Endometrial microvascular endothelial cells (primary cell): ENCODE measurements around the gene C2orf76. TPM values are rescaled to one million over a fixed set of nuclear protein-coding genes. Genes with fewer than 3 reads are reported as not detected.
"Not testable (repeated sequence)": the region's sequence is repeated elsewhere in the genome, so short reads cannot be mapped to it uniquely, and the experiment has no call there.

Experiments
- in situ Hi-C: cut with HindIII; loops from 2 replicates; pipeline ENCODE4 v1.10.0; 2017; ENCODE audit warnings: low sequenced_read_pairs, low pct_unique_long_range_greater_than_20kb; ENCODE audit errors: inconsistent ontology term
- total RNA-seq: library from RNA; depleted of rRNA; stranded (reverse); fragments of >200 nt; gene quantifications from one replicate; pipeline ENCODE4 v1.2.3, GENCODE V29; 2015; ENCODE audit errors: inconsistent ontology term

The C2orf76 gene
- total RNA-seq, 1 donor from 2014 or later: 11.4 TPM

DNA sequence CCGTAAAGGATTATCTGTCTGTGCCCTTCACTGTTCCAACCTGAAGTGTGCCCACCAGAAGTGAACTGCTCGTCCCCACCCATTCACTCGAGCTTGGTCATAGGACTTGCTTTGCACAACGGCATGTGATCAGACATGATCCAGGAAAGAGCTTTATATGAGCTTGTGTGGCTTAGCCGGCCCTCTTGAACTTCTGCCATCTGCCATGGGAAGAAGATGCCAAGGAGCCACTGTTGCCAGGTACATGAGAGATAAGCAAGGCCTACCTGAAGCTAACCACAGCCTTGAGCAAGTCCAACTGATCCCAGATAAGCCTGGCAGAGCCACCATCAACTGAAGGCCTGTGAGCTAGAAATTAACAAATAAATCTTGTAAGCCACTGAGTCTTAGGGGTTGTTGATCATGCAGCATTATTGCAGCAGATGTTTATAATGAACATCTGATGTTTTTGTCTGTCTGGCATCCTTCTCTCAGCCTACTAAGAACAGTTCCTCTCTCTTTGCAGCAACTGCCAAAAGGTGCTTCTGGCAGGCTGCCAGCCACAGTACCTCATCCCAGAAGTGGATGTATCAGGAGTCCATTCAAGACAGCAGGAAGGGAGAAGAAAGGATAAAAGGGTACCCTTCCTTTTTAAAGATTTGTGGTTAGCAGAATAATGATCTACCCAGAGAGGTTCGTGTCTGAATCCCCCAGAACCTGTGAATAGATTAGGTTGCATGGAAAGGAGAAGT, 16.9 kb upstream of the C2orf76 start:
- in situ Hi-C loops: no loop called here

DNA sequence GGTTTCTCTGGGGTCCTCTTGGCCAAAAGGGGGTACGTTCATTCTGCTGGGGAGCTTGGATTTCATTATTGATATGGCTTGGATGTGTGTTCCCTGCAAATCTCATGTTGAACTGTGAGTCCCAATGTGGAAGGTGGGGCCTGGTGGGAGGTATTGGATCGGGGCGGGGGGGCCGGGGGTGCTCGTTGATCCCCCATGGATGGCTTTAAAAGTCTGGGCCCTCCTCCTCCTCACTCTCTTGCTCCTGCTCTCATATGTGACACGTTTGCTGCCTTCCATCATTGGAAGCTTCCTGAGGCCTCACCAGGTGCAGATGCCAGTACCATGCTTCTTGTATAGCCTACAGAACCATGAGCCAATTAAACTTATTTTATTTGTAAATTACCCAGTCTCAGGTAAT, 11.9 kb upstream of the C2orf76 start:
- in situ Hi-C loops: no loop called here

DNA sequence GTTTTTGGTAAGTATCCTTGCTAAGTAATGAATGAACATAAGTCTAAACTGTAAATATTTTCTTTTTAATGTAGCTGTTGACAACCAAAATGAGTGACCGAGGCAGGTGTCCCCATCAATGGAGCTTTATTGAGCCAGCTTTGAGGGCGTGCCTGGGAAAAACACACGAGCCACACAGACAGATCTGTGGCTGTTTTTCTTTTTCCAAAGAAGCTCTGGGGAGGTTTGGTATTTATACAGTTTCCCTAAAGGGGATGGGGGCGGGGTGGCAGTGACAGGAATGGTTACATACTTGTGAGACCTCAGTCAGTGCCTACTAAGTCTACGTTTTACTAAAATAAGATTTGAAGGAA, 11.3 kb upstream of the C2orf76 start:
- in situ Hi-C loops: no loop called here

DNA sequence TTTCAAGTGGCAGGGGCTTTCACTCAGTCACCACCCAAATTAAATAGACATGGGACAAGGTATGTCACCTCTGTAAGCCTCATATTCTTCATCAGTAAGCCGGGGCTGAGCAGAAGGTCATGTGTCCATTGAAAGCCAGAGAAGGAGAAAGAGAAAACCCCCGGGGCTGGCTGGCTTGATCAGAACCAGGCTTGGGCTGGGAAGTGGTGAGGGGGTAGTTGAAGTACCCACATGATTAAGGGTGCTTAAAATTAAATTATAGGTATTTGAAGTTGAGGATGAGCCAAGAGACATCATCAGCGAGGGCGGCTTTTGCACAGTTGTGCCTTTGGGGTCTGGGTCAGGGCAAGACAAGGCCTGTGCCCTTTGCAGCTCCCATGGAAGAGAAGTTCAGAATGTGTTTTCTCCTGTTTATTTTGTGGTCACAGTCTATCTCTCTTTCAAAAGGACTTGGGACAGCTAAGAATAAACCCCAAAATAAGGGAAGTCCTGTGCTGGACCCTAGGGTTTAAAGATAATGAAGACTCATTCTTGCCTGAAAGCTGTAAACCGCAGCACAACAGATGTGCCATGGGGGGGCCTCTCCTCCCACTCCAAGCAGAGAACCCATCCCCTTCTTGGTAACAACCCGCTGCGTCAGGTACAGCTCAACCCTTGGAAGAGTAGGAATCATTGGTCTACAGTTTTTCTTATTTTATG, 10.8 kb upstream of the C2orf76 start:
- in situ Hi-C loops: no loop called here

DNA sequence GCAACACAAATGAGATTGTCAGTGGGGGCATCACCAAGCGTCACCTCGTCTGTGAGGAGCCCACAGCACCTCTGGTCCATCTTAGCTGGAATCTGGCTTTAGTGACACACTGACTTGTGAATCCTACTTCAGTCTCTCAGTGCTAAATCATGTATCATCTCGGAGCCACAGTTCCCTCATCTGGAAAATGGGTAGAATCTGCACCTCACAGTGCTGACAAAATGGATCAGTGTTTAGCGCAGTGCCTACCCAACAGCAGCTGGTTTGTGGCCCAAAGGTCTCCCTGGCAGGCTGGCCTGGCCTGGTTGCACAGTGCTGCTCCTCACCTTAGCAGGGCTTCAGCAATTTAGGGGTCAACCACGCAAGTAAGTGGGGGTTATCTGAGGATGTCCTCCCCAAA, 10.2 kb upstream of the C2orf76 start:
- in situ Hi-C loops: no loop called here

DNA sequence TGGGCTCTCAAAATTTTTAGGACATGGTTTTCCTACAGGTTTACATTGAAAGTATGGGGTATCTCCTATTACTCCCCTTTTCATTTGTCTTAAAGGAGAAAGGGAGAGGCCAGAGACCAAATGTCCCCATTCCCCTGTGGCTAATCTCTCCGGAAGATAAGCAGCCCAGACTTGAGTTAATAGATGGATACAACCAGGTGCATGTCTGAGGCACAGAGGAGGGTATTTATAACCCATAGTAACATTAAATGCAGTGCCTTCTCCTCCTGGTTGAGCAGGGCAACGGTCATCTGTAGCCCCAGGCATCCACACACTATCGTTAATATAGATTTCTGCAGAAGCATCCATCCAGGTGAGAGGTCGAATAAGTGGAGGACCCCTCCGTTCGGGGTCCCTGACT, 9.8 kb upstream of the C2orf76 start:
- in situ Hi-C loops: not testable (repeated sequence)

DNA sequence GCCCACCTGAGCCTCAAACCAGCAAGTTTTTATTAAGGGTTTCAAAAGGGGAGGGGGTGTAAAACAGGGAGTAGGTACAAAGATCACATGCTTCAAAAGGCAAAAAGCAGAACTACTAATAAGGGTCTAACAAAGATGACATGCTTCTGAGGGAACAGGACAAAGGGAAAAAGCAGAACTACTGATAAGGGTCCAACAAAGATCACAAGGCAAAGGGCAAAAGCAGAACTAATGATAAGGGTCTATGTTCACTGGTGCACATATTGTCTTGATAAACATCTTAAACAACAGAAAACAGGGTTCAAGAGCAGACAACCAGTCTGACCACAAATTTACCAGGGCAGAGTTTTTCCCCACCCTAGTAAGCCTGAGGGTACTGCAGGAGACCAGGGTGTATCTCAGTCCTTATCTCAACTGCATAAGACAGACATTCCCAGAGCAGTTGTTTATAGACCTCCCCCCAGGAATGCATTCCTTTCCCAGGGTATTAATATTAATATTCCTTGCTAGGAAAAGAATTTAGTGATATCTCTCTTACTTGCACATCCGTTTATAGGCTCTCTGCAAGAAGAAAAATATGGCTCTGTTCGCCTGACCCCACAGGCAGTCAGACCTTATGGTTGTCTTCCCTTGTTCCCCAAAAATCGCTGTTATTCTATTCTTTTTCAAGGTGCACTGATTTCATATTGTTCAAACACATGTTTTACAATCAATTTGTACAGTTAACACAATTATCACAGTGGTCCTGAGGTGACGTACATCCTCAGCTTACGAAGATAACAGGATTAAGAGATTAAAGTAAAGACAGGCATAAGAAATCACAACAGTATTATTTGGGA, 7.5 kb upstream of the C2orf76 start:
- in situ Hi-C loops: not testable (repeated sequence)

DNA sequence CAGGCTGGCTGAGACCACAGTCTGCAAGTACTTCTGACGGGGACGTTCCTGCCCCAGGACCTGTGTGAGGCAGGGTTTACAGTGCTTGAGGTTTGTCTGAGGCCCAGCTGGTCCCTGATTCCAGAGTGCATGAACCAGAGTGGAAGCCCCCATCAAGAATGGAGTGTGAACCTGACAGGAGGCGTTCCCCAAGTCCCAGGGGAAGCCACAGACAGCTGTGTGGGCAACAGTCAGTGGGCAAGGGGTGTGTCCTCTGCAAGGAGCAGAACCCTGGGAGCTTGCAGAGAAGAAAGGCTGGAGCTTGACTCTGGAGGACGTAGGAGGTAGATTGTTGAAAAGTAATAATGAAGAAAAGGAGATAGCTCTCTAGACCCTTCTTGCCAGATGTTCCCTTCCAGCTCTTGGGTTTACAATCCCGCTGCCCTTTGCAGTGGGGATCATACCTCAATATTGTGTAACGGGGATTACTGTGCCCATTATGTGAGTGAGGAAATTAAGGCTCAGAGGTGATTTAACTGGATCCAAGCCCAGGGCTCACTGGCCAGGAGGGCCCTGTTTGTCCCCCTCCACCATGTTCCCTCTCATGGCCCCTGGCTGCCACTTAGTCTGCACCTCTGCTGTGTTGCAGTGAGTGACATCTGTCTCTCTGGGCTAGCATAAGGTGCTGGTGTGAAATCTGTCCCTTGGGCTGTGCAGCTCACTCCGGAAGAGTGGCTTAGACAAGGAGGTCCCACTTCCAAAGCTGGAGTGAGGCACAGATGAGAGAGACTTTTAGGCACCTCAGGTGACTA, 6.3 kb upstream of the C2orf76 start:
- in situ Hi-C loops: no loop called here

DNA sequence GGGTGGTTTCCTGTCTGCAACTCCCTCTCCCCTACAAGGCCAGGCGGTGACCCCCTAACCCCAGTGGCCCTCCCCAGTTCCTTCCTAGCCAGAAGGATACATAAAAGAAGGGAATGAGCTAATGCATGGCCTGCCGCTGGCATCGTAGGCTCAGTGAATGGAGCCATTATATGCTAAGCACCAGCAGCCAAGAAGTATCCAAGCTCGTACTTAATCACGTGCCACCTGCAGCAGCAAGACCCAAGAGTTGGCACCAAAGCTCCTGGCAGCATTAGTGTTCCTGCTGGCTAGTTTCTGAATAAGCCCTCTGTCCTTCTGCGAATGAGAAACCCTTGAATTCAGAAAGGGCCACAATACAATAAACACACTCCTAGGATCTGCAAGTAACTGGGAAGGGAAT, 4.5 kb upstream of the C2orf76 start:
- in situ Hi-C loops: no loop called here

DNA sequence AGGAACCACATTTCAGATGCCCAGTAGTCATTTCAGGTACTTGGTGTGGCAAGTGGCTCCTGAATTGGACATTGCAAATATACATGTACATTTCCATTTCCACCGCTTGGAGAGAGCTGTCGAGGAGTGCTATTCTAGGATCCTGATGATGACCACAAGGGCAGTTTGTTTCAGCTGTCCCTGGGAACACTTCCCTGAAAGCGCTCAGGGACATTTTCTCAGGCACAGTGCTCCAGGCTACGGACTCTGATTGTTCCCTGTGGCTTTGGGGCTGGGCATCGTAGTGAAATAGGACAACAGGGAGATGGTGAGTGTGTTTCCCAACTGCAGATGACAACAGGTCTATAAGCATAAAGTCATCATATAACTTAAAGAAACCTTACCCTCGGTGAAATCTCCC, 3.2 kb upstream of the C2orf76 start:
- in situ Hi-C loops: no loop called here

DNA sequence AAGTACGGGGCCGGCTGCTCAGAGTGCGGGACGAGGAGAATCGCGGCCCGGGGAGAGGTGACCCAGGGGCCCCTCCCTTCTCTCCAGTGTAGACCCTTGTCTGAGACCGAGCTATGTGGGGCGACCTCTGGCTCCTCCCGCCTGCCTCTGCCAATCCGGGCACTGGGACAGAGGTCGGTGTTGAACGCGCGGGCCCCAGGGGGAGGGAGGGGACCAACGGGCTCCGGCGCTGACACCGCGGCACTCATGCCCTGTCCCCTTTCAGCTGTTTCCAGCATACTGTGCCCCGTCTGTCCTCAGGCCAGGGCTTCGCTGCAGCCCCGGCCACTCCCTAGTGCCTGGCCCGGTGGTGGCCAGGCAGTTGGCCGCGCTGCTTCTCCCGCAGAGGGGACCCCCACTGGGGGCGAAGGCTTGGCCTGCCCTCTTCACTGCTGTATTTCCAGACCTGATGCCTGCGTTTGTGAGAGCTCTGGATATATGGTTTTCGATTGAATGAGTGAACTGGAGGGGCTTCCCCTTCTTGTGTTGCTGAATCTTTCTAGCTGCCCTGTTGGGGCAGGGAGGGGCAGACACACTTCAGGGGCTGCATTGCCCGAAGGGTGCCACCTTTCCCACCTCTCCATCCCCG, 952 bp upstream of the C2orf76 start:
- in situ Hi-C loops: no loop called here

DNA sequence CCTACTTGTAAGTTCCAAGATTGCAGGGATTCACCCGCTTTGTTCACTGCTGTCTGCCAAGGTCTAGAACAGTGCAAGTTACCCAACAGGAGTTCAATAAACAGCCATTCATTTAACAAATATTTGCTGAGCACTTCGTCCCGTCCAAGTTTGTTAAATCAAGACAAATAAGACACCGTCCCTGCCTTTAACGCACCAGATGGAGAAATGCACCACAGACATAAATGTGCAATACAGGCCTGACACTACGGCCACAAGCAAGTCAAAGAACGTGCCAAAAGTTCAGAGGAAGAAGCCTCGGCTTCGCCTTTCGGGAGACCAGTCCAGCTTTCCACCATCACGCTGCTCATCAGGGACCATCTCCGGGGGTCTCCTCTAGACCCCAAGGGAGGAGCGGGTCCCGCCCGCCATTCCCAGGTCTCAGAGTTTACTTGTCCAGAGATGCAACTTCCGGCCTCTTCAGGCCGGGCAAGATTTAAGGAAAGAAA, 429 bp downstream of the C2orf76 start:
- in situ Hi-C loops: no loop called here

DNA sequence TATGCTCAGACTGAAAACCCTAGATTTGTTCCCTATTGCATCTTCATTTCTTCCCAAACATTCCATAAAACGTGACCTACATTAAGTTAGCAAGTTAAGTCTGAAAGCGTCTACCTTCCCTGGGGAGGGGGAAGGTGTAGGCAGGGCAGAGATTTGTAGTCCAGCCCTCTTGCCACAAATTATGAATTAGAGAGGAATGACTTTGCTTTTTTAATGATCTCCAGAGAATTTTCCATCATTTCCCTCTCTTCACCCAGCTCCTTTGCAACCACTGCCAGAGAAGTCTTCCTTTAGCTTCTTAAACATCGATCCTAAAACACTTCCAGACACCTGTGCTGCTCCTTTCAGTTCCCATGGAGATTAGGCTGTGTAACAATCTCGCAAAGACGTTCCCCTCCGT, 1.2 kb downstream of the C2orf76 start:
- in situ Hi-C loops: no loop called here

DNA sequence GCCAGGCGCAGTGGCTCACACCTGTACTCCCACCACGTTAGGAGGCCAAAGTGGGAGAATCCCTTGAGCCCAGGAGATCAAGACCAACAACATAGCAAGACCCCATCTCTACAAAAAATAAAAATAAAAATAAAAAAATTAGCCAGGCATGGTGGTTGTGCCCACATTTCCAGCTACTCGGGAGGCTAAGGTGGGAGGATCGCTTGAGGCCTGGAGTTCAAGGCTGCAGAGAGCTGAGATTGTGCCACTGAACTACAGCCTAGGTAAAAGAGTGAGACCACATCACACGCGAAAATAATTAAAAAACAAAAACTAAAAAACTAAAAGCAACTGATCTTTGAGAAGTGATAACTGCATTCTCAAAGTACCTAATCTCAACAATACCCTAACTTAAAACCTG, 1.8 kb downstream of the C2orf76 start:
- in situ Hi-C loops: no loop called here

DNA sequence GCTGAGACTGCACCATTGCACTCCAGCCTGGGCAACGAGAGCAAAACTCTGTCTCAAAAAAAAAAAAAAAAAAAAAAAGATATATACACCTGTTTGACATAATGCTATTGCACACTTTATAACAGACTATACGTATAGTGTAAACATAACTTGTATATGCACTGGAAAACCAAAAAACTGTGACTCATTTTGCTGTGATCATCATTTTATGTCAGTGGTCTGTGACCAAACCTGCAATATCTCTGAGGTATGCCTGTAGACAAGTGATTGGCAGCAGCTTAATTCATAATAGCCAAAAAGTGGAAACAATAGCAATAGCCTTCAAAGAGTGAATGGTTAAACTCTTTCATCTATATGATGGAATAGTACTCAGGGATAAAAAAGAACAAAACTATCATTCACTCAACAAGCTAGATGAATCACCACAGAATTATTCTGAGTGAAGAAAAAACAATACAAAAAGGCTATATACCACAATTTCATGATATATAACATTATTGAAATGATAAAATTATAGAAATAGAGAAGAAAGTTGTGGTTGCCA, 6.1 kb downstream of the C2orf76 start:
- in situ Hi-C loops: no loop called here

DNA sequence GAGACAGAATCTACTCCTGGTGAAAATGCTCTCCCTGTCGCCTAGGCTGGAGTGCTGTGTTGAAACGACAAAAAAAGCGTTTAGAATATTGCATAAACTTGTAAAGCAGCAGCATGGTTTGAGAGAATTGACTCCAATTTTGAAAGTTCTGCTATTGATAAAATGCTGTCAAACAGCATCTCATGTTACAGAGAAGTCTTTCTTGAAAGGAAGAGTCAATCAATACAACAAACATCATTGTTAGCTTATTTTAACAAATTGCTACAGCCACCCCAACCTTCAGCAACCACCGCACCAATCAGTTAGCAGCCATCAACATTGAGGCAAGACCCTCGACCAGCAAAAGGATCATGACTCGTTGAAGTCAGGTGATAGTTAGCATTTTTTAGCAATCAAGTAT, 6.9 kb downstream of the C2orf76 start:
- in situ Hi-C loops: no loop called here

DNA sequence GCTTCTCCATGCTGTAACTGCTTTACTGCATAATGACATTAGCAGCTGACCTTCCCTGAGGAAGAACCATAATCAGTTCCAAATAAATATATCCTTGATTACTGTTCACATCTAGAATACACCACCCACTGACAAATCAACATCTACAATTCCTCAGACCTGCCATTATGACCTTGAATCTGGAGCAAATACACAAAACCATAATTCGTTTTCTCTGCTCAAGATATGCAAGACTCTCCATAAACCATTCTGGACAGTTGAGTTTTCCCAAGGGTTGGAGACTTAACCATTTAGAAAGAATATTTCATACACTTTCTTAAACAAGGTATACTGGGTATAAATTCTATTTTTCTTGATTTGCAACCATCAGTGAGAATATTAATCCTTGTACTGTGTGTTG, 11.8 kb downstream of the C2orf76 start:
- in situ Hi-C loops: no loop called here

DNA sequence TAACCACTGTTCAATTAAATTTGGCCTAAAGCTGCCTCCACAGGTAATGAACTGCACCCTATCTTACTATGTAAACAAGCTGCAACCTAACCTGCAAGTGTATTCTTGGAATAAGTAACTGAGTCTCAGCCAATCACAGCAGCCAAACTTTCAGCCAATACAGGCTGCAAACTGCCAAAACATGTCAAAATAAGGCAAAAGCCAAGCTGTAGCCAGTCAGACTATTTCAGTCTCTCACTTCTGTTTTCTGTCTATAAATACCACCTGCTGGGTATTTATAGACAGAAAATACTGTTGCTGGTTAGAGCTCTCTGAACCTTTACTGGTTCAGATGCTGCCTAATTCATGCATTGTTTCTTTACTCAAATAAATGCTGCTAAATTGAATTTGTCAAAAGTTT, 14.3 kb downstream of the C2orf76 start:
- in situ Hi-C loops: no loop called here
